Upper lobe of right lung (tissue), 1 donor: ENCODE measurements around the gene C4B. TPM values are rescaled to one million over a fixed set of nuclear protein-coding genes. Genes with fewer than 3 reads are reported as not detected.

ENCODE experiments used
- ATAC-seq: fragments of 200-7000 bp; cut with Tn5 transposase; one replicate; pipeline ENCODE4 v1.9.1; 2020; ENCODE audit warnings: mild to moderate bottlenecking, moderate library complexity
- DNase-seq: peaks from one replicate; pipeline ENCODE4 v3.0.0-alpha.2; 2020
- H3K27ac ChIP-seq: fragments of 200-600 bp; one replicate; pipeline ENCODE4 v1.8.0; 2022
- H3K27me3 ChIP-seq: fragments of 200-600 bp; one replicate; pipeline ENCODE4 v1.8.0; 2022; ENCODE audit warnings: mild to moderate bottlenecking
- H3K36me3 ChIP-seq: fragments of 200-600 bp; one replicate; pipeline ENCODE4 v1.8.0; 2022
- H3K4me1 ChIP-seq: fragments of 200-600 bp; one replicate; pipeline ENCODE4 v1.8.0; 2022
- H3K4me3 ChIP-seq: fragments of 200-600 bp; one replicate; pipeline ENCODE4 v1.8.0; 2022; ENCODE audit warnings: mild to moderate bottlenecking
- H3K9me3 ChIP-seq: fragments of 200-600 bp; one replicate; pipeline ENCODE4 v1.8.0; 2022
- intact Hi-C: fragments of 100-400 bp; cut with DNase I; formaldehyde crosslinking; loops from one replicate; pipeline ENCODE4 v1.11.0; 2022
- total RNA-seq: library from RNA; stranded (reverse); fragmentation: NEBNext Ultra II Directional; extraction: Animal tissue kit (Norgen Biotek cat#: 25700); gene quantifications from one replicate; pipeline ENCODE4 v1.2.1, GENCODE V29; 2021
- TF ChIP-seq, protein P1 (sequence below): fragments of 200-600 bp; IDR thresholded peaks from one replicate; pipeline ENCODE4 v1.8.0; 2022; ENCODE audit warnings: antibody characterized with exemption
- donor health status: DM: no; HTN: yes; CAD: no; lungs with severe emphysema.

Gene C4B
- total RNA-seq, 1 donor from 2014 or later, result 166 TPM

- peaks cover 22% of the 10 kb centered on the region for H3K4me1 ChIP-seq
- TF ChIP-seq, protein P1, sequence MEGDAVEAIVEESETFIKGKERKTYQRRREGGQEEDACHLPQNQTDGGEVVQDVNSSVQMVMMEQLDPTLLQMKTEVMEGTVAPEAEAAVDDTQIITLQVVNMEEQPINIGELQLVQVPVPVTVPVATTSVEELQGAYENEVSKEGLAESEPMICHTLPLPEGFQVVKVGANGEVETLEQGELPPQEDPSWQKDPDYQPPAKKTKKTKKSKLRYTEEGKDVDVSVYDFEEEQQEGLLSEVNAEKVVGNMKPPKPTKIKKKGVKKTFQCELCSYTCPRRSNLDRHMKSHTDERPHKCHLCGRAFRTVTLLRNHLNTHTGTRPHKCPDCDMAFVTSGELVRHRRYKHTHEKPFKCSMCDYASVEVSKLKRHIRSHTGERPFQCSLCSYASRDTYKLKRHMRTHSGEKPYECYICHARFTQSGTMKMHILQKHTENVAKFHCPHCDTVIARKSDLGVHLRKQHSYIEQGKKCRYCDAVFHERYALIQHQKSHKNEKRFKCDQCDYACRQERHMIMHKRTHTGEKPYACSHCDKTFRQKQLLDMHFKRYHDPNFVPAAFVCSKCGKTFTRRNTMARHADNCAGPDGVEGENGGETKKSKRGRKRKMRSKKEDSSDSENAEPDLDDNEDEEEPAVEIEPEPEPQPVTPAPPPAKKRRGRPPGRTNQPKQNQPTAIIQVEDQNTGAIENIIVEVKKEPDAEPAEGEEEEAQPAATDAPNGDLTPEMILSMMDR, result no peak
- intact Hi-C loops, result no loop called here
- H3K27ac ChIP-seq, result no peak overlapping the region
- H3K36me3 ChIP-seq, result peaks cover 32% of the 10 kb centered on the region
- no peak overlapping the region for H3K4me3 ChIP-seq
- DNase-seq (no peak), ATAC-seq (peak; percentile 16)
- H3K27me3 ChIP-seq, result no peaks in the 10 kb centered on the region
- no peaks in the 10 kb centered on the region for H3K9me3 ChIP-seq
Observed at GRCh38 chr6:32082935-32083334, 68.3 kb downstream of the C4B start.

DNA sequence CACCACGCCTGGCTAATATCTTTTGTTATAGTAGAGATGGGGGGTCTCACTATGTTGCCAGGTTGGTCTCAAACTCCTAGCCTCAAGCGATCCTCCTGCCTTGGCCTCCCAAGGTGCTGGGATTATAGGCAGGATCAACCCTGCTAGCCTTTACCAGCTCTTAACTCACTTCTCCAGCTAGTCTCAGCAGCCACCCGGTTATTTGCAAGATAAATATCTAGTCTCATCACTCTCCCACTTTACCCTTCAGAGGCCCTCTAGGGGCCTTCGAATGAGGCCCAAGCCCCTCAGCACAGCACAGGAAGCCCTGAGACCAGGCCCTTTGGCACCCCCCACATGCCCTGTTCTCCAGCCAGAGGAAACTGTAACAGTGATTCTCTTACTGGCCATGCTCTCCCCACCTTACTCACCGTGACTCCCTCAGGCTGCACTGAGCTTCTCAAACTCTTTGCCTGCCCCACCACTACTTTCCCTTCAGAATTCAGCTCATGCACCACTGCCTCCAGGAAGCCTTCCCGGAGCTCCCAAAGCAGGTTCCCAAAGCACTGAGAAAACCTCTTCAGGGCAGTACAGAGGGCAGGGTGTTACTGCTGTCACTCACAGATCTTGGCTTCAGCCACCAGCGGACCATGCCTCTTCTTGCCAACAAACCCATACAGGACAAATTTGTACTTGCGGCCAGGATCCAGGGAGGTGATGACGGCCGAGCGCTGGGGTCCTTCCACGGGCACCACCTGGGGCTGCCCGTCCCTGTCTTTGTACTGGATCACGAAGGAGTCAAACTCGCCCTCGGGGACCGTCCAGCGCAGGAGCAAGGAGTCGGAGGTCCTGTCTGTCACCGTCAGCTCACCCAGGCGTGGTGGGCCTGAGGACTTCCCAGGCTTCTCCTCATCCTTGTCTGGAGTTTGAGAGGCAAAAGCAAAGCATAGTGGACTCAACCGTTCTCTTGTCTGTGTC is 69.5 kb downstream of the C4B start:
- Histone ChIP-seq H3K36me3 (peaks cover 24% of the 10 kb centered on the region), H3K27me3 (no peaks in the 10 kb centered on the region), H3K4me1 (peaks cover 24% of the 10 kb centered on the region), H3K9me3 (no peaks in the 10 kb centered on the region), H3K27ac (no peak overlapping the region), H3K4me3 (no peak overlapping the region)
- TF ChIP-seq, protein P1, result no peak
- intact Hi-C loops, result no loop called here
- ATAC-seq (no peak), DNase-seq (no peak)

GRCh38 chr6:32084780-32085179 is 70.2 kb downstream of the C4B start:
- ATAC-seq, result no peak
- TF ChIP-seq, protein P1, result no peak
- no peaks in the 10 kb centered on the region for H3K9me3 ChIP-seq
- no peak overlapping the region for H3K27ac ChIP-seq
- intact Hi-C loops, result no loop called here
- peaks cover 22% of the 10 kb centered on the region for H3K36me3 ChIP-seq
- no peak overlapping the region for H3K4me3 ChIP-seq
- no peak for DNase-seq
- no peaks in the 10 kb centered on the region for H3K27me3 ChIP-seq
- peaks cover 24% of the 10 kb centered on the region for H3K4me1 ChIP-seq

Other genes with a start within 250 kb of the C4B start
- 3.4 TPM for gene VWA7, start 237.5 kb upstream of the C4B start, total RNA-seq
- gene VARS1, start 219.0 kb upstream of the C4B start, total RNA-seq, result 53.0 TPM
- gene LSM2, start 207.8 kb upstream of the C4B start, total RNA-seq, result 30.8 TPM
- 2.0 TPM for gene HSPA1L, start 199.5 kb upstream of the C4B start, total RNA-seq
- 150 TPM for gene HSPA1A, start 199.3 kb upstream of the C4B start, total RNA-seq
- 112 TPM for gene HSPA1B, start 187.1 kb upstream of the C4B start, total RNA-seq
- 81.0 TPM for gene NEU1, start 152.0 kb upstream of the C4B start, total RNA-seq
- gene SLC44A4, start 135.8 kb upstream of the C4B start, total RNA-seq, result 23.1 TPM
- 36.0 TPM for gene EHMT2, start 117.1 kb upstream of the C4B start, total RNA-seq
- gene ZBTB12, start 112.7 kb upstream of the C4B start, total RNA-seq, result 3.5 TPM
- gene C2, start 87.1 kb upstream of the C4B start, total RNA-seq, result 282 TPM
- gene CFB, start 68.7 kb upstream of the C4B start, total RNA-seq, result 74.9 TPM
- gene NELFE, start 55.8 kb upstream of the C4B start, total RNA-seq, result 43.9 TPM
- 58.8 TPM for gene SKIC2, start 55.6 kb upstream of the C4B start, total RNA-seq
- gene DXO, start 42.7 kb upstream of the C4B start, total RNA-seq, result 20.5 TPM
- 200 TPM for gene C4A, start 32.7 kb upstream of the C4B start, total RNA-seq
- 0.61 TPM for gene CYP21A2, start 23.6 kb downstream of the C4B start, total RNA-seq
- gene TNXB, start 94.5 kb downstream of the C4B start, total RNA-seq, result 162 TPM
- 78.1 TPM for gene ATF6B, start 113.5 kb downstream of the C4B start, total RNA-seq
- 4.3 TPM for gene FKBPL, start 115.5 kb downstream of the C4B start, total RNA-seq
- gene PRRT1, start 137.1 kb downstream of the C4B start, total RNA-seq, result 1.4 TPM
- 19.2 TPM for gene PPT2, start 139.3 kb downstream of the C4B start, total RNA-seq
- gene EGFL8, start 149.8 kb downstream of the C4B start, total RNA-seq, result 14.5 TPM
- gene AGPAT1, start 161.3 kb downstream of the C4B start, total RNA-seq, result 53.0 TPM
- gene RNF5, start 163.6 kb downstream of the C4B start, total RNA-seq, result 44.6 TPM
- gene AGER, start 169.5 kb downstream of the C4B start, total RNA-seq, result 1,590 TPM
- gene PBX2, start 175.4 kb downstream of the C4B start, total RNA-seq, result 100 TPM
- gene GPSM3, start 177.8 kb downstream of the C4B start, total RNA-seq, result 51.9 TPM
- 78.7 TPM for gene NOTCH4, start 209.3 kb downstream of the C4B start, total RNA-seq